Thoracic aorta (tissue), 2 donors: ENCODE measurements around the gene NDUFA13. TPM values are rescaled to one million over a fixed set of nuclear protein-coding genes. Genes with fewer than 3 reads are reported as not detected.

ENCODE experiments used
- ATAC-seq: fragments of 150-250 bp; one replicate; pipeline ENCODE4 v1.8.0; 2017; ENCODE audit warnings: low read depth; ENCODE audit not compliant: insufficient number of reproducible peaks, low FRiP score
- DNase-seq: peaks from one replicate; pipeline ENCODE4 v3.0.0-alpha.2; 2020; ENCODE audit warnings: low spot score
- H3K27ac ChIP-seq, 2 donors: fragments of 200-600 bp; sonication (generic); 1 replicate in 1 of 2; 2 replicates in 1 of 2; pipeline ENCODE4 v1.5.1; 2016; ENCODE audit warnings: mild to moderate bottlenecking in 2 of 2, moderate library complexity in 2 of 2
- H3K27me3 ChIP-seq: fragments of 200-600 bp; sonication (generic); replicated peaks from 2 replicates; pipeline ENCODE4 v1.6.0; 2016; ENCODE audit warnings: mild to moderate bottlenecking; ENCODE audit not compliant: insufficient read depth
- H3K36me3 ChIP-seq: fragments of 200-600 bp; sonication (generic); one replicate; pipeline ENCODE4 v1.5.1; 2016
- H3K4me1 ChIP-seq, 2 donors: fragments of 200-600 bp; sonication (generic); 1 replicate in 1 of 2; 2 replicates in 1 of 2; pipeline versions ENCODE4 v1.5.1 to v1.6.0; 2016; ENCODE audit warnings: low read depth in 2 of 2, mild to moderate bottlenecking in 1 of 2; ENCODE audit not compliant: control insufficient read depth in 1 of 2
- H3K4me3 ChIP-seq: fragments of 200-600 bp; sonication (generic); 2 replicates; pipeline ENCODE4 v1.5.1; 2016; ENCODE audit warnings: mild to moderate bottlenecking
- H3K9me3 ChIP-seq: fragments of 200-600 bp; sonication (generic); 2 replicates; pipeline ENCODE4 v1.5.1; 2016
- total RNA-seq, 2 donors: library from RNA; depleted of rRNA; stranded (reverse); fragments of >200 nt; gene quantifications; one replicate each; pipeline versions ENCODE4 v1.1.0 to v1.2.3, GENCODE V29; 2016
- TF ChIP-seq, protein P1 (sequence below): fragments of 200-600 bp; sonication (generic); IDR thresholded peaks from one replicate; pipeline ENCODE4 v1.5.1; 2019; ENCODE audit warnings: antibody characterized with exemption

The NDUFA13 gene
- total RNA-seq, 2 donors from 2014 or later: 15.5 to 60.8 TPM

DNA sequence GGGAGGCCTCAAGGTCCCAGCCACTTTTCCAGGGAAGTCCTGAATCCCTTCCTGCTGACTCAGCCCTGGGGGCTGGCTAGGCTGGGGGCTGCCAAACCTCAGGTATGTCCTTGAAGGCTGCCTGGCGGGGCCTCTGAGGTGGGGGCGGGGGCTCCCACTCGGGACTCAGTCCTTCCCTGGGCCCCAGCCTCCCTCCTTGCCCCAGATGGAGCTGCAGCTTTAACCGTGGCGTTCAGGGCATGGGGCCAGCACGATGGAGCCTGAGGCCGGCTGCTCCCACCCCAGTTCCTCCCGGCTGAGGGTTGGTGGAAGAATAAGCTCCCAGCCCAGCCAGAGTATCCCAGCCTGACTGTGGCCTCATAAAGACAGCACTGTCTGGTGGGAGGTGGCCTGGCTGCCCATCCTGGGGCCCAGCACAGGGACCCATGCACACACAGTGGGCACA lies 34.5 kb downstream of the NDUFA13 start:
- Histone ChIP-seq H3K4me3 (no peak overlapping the region), H3K4me1 (no peaks in the 10 kb centered on the region), H3K27me3 (no peaks in the 10 kb centered on the region), H3K27ac (no peak overlapping the region), H3K9me3 (no peaks in the 10 kb centered on the region), H3K36me3 (no peaks in the 10 kb centered on the region)
- DNase-seq (no peak), ATAC-seq (no peak)
- TF ChIP-seq, protein P1, sequence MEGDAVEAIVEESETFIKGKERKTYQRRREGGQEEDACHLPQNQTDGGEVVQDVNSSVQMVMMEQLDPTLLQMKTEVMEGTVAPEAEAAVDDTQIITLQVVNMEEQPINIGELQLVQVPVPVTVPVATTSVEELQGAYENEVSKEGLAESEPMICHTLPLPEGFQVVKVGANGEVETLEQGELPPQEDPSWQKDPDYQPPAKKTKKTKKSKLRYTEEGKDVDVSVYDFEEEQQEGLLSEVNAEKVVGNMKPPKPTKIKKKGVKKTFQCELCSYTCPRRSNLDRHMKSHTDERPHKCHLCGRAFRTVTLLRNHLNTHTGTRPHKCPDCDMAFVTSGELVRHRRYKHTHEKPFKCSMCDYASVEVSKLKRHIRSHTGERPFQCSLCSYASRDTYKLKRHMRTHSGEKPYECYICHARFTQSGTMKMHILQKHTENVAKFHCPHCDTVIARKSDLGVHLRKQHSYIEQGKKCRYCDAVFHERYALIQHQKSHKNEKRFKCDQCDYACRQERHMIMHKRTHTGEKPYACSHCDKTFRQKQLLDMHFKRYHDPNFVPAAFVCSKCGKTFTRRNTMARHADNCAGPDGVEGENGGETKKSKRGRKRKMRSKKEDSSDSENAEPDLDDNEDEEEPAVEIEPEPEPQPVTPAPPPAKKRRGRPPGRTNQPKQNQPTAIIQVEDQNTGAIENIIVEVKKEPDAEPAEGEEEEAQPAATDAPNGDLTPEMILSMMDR: no peak

DNA sequence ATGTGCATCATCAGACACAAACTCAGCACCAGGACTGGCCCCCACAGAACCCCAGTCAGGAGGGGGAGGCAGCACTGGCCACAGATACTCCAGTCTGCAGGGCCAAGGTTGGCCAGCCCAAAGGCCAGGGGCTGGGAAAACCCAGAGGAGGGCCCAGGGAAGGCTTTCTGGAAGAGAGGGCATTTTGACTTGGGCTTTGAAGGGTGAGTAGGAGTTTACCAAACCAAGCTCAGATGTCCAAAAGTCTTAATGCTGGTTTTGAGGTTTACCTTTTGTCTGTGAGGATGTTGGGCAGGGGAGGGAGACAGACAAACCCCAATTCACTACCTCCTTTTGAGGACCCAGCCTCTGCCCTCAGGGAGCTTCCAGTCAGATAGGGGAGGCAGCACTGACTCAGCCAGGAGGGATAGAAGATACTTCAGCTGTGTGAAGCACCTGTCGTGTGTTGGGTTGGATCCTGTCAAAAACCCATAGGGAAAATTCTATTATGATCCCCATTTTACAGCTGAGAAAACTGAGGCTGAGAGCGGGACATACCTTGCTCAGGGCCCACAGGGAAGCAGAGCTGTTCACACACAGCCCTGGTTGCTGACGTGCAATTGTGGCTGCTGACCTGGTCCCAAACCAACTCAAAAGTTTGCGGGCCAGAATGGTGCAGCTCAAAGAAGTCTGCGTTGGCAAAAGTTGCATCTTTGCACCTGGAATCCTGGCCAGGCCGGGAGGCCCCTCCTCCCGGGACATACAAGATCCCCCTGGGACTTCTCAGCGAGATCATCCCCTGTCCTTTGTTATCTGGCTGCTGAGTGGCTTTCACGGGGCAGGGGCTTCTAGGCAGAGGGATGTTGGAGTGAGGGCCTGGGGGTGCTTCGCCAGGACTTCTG lies 35.2 kb downstream of the NDUFA13 start:
- H3K9me3 ChIP-seq: no peaks in the 10 kb centered on the region
- no peaks in the 10 kb centered on the region for H3K27me3 ChIP-seq
- no peak overlapping the region for H3K4me3 ChIP-seq
- no peak for ATAC-seq
- H3K4me1 ChIP-seq: no peaks in the 10 kb centered on the region
- H3K36me3 ChIP-seq: no peaks in the 10 kb centered on the region
- TF ChIP-seq, protein P1: no peak
- H3K27ac ChIP-seq: no peak overlapping the region
- no peak for DNase-seq

DNA sequence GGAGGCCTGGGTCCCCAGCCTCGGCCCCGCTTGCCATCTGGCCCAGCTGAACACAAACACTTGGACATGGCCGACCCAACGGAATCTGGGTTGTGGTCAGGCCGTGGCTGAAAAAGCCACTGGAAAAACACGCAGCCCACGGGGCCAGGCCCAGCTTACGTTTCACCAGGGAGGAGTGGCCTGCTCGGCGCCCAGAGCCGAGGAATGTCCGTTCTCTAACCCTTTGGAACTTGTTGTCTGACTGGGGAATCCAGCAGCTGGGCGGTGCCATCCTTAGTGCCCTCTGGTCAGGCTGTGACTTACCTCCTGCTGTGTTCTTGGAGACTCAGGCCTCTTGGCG lies 35.8 kb downstream of the NDUFA13 start:
- TF ChIP-seq, protein P1: no peak
- no peaks in the 10 kb centered on the region for H3K36me3 ChIP-seq
- DNase-seq (no peak), ATAC-seq (no peak)
- H3K27me3 ChIP-seq: no peaks in the 10 kb centered on the region
- no peak overlapping the region for H3K4me3 ChIP-seq
- no peaks in the 10 kb centered on the region for H3K4me1 ChIP-seq
- H3K9me3 ChIP-seq: no peaks in the 10 kb centered on the region
- no peak overlapping the region for H3K27ac ChIP-seq

DNA sequence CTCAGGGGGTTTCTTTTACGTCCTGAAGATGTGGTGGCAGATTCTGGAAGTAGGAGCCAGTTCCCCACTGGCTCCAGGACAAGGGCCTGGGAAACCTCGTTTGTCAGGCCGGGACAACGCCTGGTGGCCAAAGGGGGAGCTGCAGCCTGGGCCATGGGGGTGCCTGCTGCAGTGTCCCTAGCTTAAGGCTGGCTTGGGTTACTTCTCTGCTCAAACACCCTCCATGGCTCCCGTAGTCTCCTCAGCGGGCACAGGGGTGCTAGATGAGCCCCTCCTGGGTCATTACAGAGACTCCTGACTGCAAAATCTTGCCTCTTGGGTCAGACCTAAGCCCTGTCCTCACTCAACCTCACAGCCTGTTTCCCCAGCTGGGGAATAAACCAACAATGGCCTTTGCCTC lies 36.8 kb downstream of the NDUFA13 start:
- TF ChIP-seq, protein P1: peak; percentile 42
- no peak for DNase-seq
- no peaks in the 10 kb centered on the region for H3K4me1 ChIP-seq
- no peak overlapping the region for H3K4me3 ChIP-seq
- no peaks in the 10 kb centered on the region for H3K27me3 ChIP-seq
- H3K9me3 ChIP-seq: no peaks in the 10 kb centered on the region
- no peaks in the 10 kb centered on the region for H3K36me3 ChIP-seq
- ATAC-seq: no peak
- H3K27ac ChIP-seq: no peak overlapping the region

DNA sequence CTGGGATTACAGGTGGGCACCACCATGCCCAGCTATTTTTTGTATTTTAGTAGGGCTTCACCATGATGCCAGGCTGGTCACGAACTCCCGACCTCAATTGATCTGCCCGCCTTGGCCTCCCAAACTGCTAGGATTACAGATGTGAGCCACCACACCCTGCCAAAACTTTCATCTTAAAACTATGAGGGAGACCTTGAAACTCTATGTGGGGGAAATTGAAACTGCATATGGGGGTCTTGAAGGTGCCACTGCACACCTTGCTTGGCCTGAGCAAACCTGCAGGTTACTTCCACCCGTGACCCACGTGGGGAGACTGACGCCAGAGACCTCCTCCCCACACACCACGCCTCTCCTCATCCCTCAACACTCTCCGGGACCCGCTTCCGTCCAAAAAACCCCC lies 37.6 kb downstream of the NDUFA13 start:
- Histone ChIP-seq H3K36me3 (no peaks in the 10 kb centered on the region), H3K27me3 (no peaks in the 10 kb centered on the region), H3K4me1 (no peaks in the 10 kb centered on the region), H3K27ac (no peak overlapping the region), H3K4me3 (no peak overlapping the region), H3K9me3 (no peaks in the 10 kb centered on the region)
- DNase-seq: no peak
- no peak for ATAC-seq
- TF ChIP-seq, protein P1: no peak
